Lower leg skin (tissue), 4 donors: ENCODE data around the gene ACTA2. TPM values are rescaled to one million over a fixed set of nuclear protein-coding genes. Genes with fewer than 3 reads are reported as not detected.

Experiments used
- DNase-seq, 2 donors: peaks; one replicate each; pipeline ENCODE4 v3.0.0-alpha.2; 2019; ENCODE audit warnings: low spot score in 2 of 2
- H3K4me3 ChIP-seq: fragments of 200-600 bp; sonication (generic); 2 replicates; pipeline ENCODE4 v1.5.1; 2017; ENCODE audit warnings: mild to moderate bottlenecking, low read depth; ENCODE audit not compliant: poor library complexity, severe bottlenecking
- POLR2A ChIP-seq, 2 donors: fragments of 450-650 bp; IDR thresholded peaks; one replicate each; pipeline ENCODE4 v1.6.1; 2016 to 2017; ENCODE audit warnings: antibody characterized with exemption in 2 of 2, mild to moderate bottlenecking in 1 of 2, moderate library complexity in 1 of 2
- WGBS, 2 donors: methylation state at CpG; one replicate each; pipeline ENCODE4 v1.1.5; 2018; 5-methylcytosine and 5-hydroxymethylcytosine counted together
- intact Hi-C: fragments of 100-400 bp; cut with DNase I; formaldehyde crosslinking; loops from one replicate; pipeline ENCODE4 v1.15.0; 2023; ENCODE audit warnings: low total_unique reads
- total RNA-seq, 4 donors: library from RNA; depleted of rRNA; stranded (reverse); fragments of >200 nt; gene quantifications; one replicate each; pipeline ENCODE4 v1.1.0, GENCODE V29; 2016
- TF ChIP-seq, protein P1 (sequence below), 3 donors: fragments of 450-650 bp; IDR thresholded peaks; one replicate each; pipeline ENCODE4 v1.5.1; 2016; ENCODE audit warnings: antibody characterized with exemption in 3 of 3, mild to moderate bottlenecking in 3 of 3, moderate library complexity in 2 of 3

Gene ACTA2
- total RNA-seq: 100 to 1,000 TPM in 3 of 4 donors, 10 to 100 TPM in 1; 66.4 to 344 (median 129) TPM

GRCh38 chr10:88952647-88953111, at the start of gene ACTA2:
Gene ACTA2, minus strand, starts transcription at chr10:88952773. Its CDS starts 3,843 bp downstream, at chr10:88948930.
- DNase-seq: no peak
- intact Hi-C loops: no loop called here

DNA sequence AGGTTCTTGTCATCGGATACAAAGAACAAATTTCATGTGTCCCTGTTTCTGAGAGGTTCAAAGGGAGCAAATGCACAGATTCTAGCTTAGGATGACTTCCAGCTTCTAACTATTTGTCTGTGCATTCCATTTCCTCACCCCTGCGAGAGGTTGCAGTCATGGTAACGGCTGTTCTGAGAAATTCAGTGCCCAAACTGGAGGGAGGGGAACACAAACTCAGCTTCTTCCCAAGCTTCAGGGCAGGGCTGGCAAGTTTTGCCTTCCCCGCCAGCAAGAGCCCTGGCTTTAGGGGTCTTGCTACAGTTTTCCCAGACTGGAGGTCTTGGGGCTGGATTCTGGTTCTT, 49.1 kb upstream of the ACTA2 start:
- intact Hi-C loops: no loop called here
- no peak for DNase-seq

More at GRCh38 chr10:88952647-88953111, at the start of gene ACTA2:
- TF ChIP-seq, protein P1, sequence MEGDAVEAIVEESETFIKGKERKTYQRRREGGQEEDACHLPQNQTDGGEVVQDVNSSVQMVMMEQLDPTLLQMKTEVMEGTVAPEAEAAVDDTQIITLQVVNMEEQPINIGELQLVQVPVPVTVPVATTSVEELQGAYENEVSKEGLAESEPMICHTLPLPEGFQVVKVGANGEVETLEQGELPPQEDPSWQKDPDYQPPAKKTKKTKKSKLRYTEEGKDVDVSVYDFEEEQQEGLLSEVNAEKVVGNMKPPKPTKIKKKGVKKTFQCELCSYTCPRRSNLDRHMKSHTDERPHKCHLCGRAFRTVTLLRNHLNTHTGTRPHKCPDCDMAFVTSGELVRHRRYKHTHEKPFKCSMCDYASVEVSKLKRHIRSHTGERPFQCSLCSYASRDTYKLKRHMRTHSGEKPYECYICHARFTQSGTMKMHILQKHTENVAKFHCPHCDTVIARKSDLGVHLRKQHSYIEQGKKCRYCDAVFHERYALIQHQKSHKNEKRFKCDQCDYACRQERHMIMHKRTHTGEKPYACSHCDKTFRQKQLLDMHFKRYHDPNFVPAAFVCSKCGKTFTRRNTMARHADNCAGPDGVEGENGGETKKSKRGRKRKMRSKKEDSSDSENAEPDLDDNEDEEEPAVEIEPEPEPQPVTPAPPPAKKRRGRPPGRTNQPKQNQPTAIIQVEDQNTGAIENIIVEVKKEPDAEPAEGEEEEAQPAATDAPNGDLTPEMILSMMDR (IDR thresholded peaks at IDR 0.05): no peak
- no peak for TF ChIP-seq POLR2A (IDR thresholded peaks at IDR 0.05)
- H3K4me3 ChIP-seq: no peak within 1 kb of the TSS
- WGBS, 2 donors: 54 to 60% methylated on average over 8 of the region's 8 CpGs

DNA sequence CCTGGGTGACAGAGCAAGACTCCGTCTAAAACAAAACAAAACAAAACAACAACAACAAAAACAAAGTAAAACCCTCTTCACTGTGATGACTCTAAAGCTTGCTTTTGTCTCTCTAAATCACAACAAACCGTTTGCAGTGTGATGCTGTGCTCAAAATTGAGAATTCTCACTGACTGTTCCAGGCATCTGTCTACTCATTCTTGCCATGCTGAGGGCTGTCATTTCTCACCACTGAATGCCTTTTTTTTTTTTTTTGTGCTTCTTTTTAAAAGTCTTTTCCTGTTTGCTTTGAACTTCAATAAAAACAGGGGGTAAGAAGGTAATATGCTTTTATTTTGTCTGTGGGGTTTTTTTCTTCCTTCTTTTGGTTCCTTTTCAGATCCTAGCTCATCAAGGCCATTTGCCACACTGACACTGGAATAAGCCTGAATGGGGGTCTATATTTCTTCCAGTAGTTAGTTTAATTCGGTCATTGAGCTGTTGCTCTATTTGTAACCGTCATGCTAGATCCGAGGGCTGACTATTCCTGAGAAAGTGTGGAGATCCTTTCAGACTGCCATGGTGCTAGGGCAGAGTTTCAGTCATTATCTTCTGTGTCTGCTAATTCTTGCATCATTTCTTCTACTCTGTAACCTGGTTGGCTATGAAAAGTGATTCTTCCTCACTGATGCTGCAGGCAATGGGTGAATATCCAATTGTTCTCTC, 48.6 kb upstream of the ACTA2 start:
- no peak for TF ChIP-seq POLR2A (IDR thresholded peaks at IDR 0.05)
- TF ChIP-seq, protein P1 (IDR thresholded peaks at IDR 0.05): no peak
- WGBS, 2 donors: 49 to 55% methylated on average over 5 of the region's 5 CpGs
- DNase-seq: no peak
- no peak overlapping the region for H3K4me3 ChIP-seq
- intact Hi-C loops: no loop called here

More for the DNA sequence above, 49.1 kb upstream of the ACTA2 start:
- TF ChIP-seq, protein P1 (IDR thresholded peaks at IDR 0.05): no peak
- no peak for TF ChIP-seq POLR2A (IDR thresholded peaks at IDR 0.05)
- H3K4me3 ChIP-seq: no peak overlapping the region
- WGBS, 2 donors: 40 to 44% methylated on average over 4 of the region's 4 CpGs

- DNase-seq: no peak
- WGBS, 2 donors: 15 to 18% methylated on average over 1 of the region's 1 CpG
- intact Hi-C loops: no loop called here
- H3K4me3 ChIP-seq: no peak overlapping the region
- no peak for TF ChIP-seq POLR2A (IDR thresholded peaks at IDR 0.05)
Measured at GRCh38 chr10:88999625-89000024, 47.1 kb upstream of the ACTA2 start.

DNA sequence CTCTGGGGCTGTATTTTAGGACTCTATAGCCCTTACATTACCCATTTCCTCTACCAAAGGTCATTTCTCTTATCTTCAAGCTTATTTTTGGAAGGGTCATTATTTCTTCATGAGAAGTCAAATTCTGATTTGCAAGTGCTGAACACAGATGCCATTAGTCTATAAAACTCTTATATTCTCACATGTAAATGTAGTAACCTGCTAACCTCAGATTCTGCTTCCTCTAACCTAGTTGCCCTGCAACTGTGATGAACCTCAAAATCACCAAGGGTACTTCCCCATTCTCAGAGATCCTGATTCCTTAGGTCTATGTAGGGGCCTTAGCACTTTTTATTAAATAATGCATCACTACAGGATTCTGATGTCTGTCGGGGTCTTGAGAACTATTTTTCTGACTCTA, 44.4 kb upstream of the ACTA2 start:
- intact Hi-C loops: no loop called here
- TF ChIP-seq, protein P1 (IDR thresholded peaks at IDR 0.05): no peak
- WGBS, 2 donors: 86 to 96% methylated on average over 1 of the region's 1 CpG
- no peak for DNase-seq
- H3K4me3 ChIP-seq: no peak overlapping the region

DNA sequence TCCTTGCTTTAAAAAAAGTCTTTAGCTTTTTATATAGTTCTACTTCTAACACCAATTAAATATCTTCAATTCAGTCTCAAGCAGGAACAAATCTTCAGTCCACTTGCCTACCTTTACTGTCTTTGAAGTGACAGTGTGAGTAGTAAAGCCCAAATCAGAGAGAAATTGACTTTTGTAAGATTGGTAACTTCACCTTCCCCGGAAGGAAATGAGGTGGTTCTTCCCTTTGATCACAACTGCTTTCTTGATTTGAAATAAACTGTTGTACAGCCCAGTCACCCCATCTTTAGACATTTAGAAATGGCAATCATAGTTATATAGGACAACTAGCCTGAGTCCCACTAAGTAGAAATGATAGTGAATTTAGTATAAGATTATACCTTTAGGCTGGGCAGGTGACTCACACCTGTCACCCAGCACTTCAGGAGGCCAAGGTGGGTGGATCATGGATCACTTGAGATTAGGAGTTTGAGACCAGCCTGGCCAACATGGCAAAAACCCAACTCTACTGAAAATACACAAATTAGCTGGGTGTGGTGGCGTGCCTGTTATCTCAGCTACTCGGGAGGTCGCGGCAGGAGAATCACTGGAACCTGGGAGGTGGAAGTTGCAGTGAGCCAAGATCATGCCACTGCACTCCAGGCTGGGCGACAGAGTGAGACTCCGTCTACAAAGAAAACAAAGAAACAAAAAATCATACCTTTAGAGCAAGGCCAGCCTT, 42.7 kb upstream of the ACTA2 start:
- WGBS, 2 donors: 54 to 62% methylated on average over 7 of the region's 7 CpGs
- no peak for DNase-seq
- TF ChIP-seq POLR2A (IDR thresholded peaks at IDR 0.05): no peak
- TF ChIP-seq, protein P1 (IDR thresholded peaks at IDR 0.05): no peak
- no peak overlapping the region for H3K4me3 ChIP-seq
- intact Hi-C loops: no loop called here
